Measurements from ENCODE around the gene FHL2.

FHL2 gene

DNA sequence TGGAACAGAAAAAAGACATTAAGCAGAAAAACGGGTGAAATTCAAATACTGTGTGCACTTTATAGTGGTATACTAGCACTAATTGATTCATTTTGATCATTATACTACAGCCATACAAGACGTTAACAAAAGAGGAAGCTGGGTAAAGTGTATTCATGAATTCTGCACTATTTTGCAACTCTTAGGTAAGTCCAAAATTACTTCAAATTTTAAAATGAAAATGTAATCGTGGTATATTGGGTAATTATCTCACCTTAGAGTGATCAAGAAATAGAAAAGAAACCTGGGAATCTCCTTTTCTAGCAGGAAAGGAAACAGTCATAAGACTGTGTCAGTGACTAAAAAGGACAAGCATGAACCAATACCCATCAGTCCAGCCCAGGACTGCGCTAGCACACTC is 74.8 kb downstream of the FHL2 start:
- no peaks in the 10 kb centered on the region for H3F3A ChIP-seq (ENCODE audit: insufficient read depth, low read length)
- H3K27me3 ChIP-seq (replicated peaks; ENCODE audit: insufficient read depth, low read length), result no peaks in the 10 kb centered on the region
- TF ChIP-seq EZH2 (optimal IDR thresholded peaks at IDR 0.05; ENCODE audit: low read depth, low read length) (no peak), EZH2phosphoT487 (IDR thresholded peaks at IDR 0.05; ENCODE audit: low read length) (no peak)
- TF ChIP-seq, protein P1, sequence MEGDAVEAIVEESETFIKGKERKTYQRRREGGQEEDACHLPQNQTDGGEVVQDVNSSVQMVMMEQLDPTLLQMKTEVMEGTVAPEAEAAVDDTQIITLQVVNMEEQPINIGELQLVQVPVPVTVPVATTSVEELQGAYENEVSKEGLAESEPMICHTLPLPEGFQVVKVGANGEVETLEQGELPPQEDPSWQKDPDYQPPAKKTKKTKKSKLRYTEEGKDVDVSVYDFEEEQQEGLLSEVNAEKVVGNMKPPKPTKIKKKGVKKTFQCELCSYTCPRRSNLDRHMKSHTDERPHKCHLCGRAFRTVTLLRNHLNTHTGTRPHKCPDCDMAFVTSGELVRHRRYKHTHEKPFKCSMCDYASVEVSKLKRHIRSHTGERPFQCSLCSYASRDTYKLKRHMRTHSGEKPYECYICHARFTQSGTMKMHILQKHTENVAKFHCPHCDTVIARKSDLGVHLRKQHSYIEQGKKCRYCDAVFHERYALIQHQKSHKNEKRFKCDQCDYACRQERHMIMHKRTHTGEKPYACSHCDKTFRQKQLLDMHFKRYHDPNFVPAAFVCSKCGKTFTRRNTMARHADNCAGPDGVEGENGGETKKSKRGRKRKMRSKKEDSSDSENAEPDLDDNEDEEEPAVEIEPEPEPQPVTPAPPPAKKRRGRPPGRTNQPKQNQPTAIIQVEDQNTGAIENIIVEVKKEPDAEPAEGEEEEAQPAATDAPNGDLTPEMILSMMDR (IDR thresholded peaks at IDR 0.05; ENCODE audit: low read length), result no peak
- H3K9me2 ChIP-seq (replicated peaks; ENCODE audit: insufficient read depth, low read length), result no peaks in the 10 kb centered on the region
- no peak overlapping the region for H3K4me2 ChIP-seq (ENCODE audit: low read depth, low read length)
- 0 out of 2 replicates have a peak, but pooled peaks cover 2% of the 10 kb centered on the region for H4K20me1 ChIP-seq (ENCODE audit: insufficient read depth, low read length)
- H3K9me3 ChIP-seq (replicated peaks; ENCODE audit: insufficient read depth, low read length), result no peaks in the 10 kb centered on the region
- DNase-seq, result no peak
- H3K79me2 ChIP-seq (ENCODE audit: low read length), result peaks cover 91% of the 10 kb centered on the region
- no peak overlapping the region for H3K9ac ChIP-seq (ENCODE audit: low read length)
- H2AFZ ChIP-seq (ENCODE audit: low read length), result no peak overlapping the region
- H3K4me3 ChIP-seq (ENCODE audit: low read length), result no peak overlapping the region
- no peak overlapping the region for H3K27ac ChIP-seq (ENCODE audit: low read length)
- H3K4me1 ChIP-seq (ENCODE audit: low read length), result no peaks in the 10 kb centered on the region
- H3K36me3 ChIP-seq (replicated peaks; ENCODE audit: insufficient read depth, low read length), result peaks cover 5% of the 10 kb centered on the region; the same call in 1 of the 2 replicates

DNA sequence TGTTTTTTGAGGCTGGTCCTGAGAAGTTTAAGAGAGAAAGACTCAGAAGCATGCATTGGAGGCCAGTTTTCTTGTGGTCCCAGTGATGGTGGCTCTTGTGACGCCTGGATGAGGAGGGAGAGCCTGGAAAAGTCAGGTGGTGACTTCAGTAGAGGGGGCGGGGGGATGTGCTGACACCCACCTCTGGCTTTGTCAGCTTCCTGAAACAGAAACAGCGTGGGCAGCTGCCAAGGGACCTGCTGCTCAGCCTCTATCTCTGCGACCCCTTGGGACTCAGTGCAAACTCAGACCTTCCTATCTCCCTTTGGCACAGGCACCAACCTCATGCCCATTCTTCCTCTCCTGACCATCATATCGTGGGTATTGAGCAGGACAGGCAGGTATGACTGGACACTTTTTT is 75.7 kb downstream of the FHL2 start:
- Histone ChIP-seq H3K4me1 (ENCODE audit: low read length) (no peaks in the 10 kb centered on the region), H3K9ac (ENCODE audit: low read length) (no peak overlapping the region), H2AFZ (ENCODE audit: low read length) (no peak overlapping the region), H4K20me1 (ENCODE audit: insufficient read depth, low read length) (peaks cover 2% of the 10 kb centered on the region; the same call in 1 of the 2 replicates), H3K4me3 (ENCODE audit: low read length) (no peak overlapping the region), H3K9me3 (replicated peaks; ENCODE audit: insufficient read depth, low read length) (no peaks in the 10 kb centered on the region), H3K36me3 (replicated peaks; ENCODE audit: insufficient read depth, low read length) (peaks cover 5% of the 10 kb centered on the region; the same call in 1 of the 2 replicates), H3K4me2 (ENCODE audit: low read depth, low read length) (no peak overlapping the region), H3K9me2 (replicated peaks; ENCODE audit: insufficient read depth, low read length) (no peaks in the 10 kb centered on the region), H3K27ac (ENCODE audit: low read length) (no peak overlapping the region), H3F3A (ENCODE audit: insufficient read depth, low read length) (no peaks in the 10 kb centered on the region), H3K27me3 (replicated peaks; ENCODE audit: insufficient read depth, low read length) (no peaks in the 10 kb centered on the region), H3K79me2 (ENCODE audit: low read length) (peaks cover 90% of the 10 kb centered on the region)
- DNase-seq, result no peak
- TF ChIP-seq EZH2phosphoT487 (IDR thresholded peaks at IDR 0.05; ENCODE audit: low read length) (no peak), EZH2 (optimal IDR thresholded peaks at IDR 0.05; ENCODE audit: low read depth, low read length) (no peak)
- TF ChIP-seq, protein P1 (IDR thresholded peaks at IDR 0.05; ENCODE audit: low read length), result no peak

GRCh38 chr2:105321875-105322646 is 76.8 kb downstream of the FHL2 start:
- Histone ChIP-seq H3K4me1 (ENCODE audit: low read length) (no peaks in the 10 kb centered on the region), H3F3A (ENCODE audit: insufficient read depth, low read length) (no peaks in the 10 kb centered on the region), H3K27me3 (replicated peaks; ENCODE audit: insufficient read depth, low read length) (no peaks in the 10 kb centered on the region), H3K79me2 (ENCODE audit: low read length) (peaks cover 90% of the 10 kb centered on the region), H3K27ac (ENCODE audit: low read length) (no peak overlapping the region), H3K4me3 (ENCODE audit: low read length) (no peak overlapping the region), H3K9me3 (replicated peaks; ENCODE audit: insufficient read depth, low read length) (no peaks in the 10 kb centered on the region), H3K36me3 (replicated peaks; ENCODE audit: insufficient read depth, low read length) (peaks cover 5% of the 10 kb centered on the region; the same call in 1 of the 2 replicates), H3K9ac (ENCODE audit: low read length) (no peak overlapping the region), H3K9me2 (replicated peaks; ENCODE audit: insufficient read depth, low read length) (no peaks in the 10 kb centered on the region), H2AFZ (ENCODE audit: low read length) (no peak overlapping the region), H4K20me1 (ENCODE audit: insufficient read depth, low read length) (peaks cover 2% of the 10 kb centered on the region; the same call in 1 of the 2 replicates), H3K4me2 (ENCODE audit: low read depth, low read length) (no peak overlapping the region)
- DNase-seq, result no peak
- TF ChIP-seq, protein P1 (IDR thresholded peaks at IDR 0.05; ENCODE audit: low read length), result no peak
- TF ChIP-seq EZH2phosphoT487 (IDR thresholded peaks at IDR 0.05; ENCODE audit: low read length) (no peak), EZH2 (optimal IDR thresholded peaks at IDR 0.05; ENCODE audit: low read depth, low read length) (no peak)

All from MM.1S (cell line).